GM23338 (cell line): ENCODE results near the gene HELQ. TPM values are rescaled to one million over a fixed set of nuclear protein-coding genes. Genes with fewer than 3 reads are reported as not detected.

Experiments used
- ATAC-seq: fragments of 200-7000 bp; cut with Tn5 transposase; 3 replicates; pipeline ENCODE4 v1.9.1; 2020
- DNase-seq: peaks from one replicate; pipeline ENCODE4 v3.0.0-alpha.2; 2015; ENCODE audit warnings: low spot score
- H2AFZ ChIP-seq: fragments of 200-600 bp; sonication (generic); 2 replicates; pipeline ENCODE4 v1.8.0; 2016; ENCODE audit warnings: antibody characterized with exemption, mild to moderate bottlenecking, moderate library complexity
- H3F3A ChIP-seq: fragments of 200-600 bp; sonication (generic); replicated peaks from 2 replicates; pipeline ENCODE4 v1.8.0; 2017; ENCODE audit warnings: antibody characterized with exemption, mixed run types, low read depth
- H3K27ac ChIP-seq: fragments of 200-600 bp; sonication (generic); 2 replicates; pipeline ENCODE4 v1.6.1; 2016; ENCODE audit warnings: low read depth
- H3K27me3 ChIP-seq: fragments of 200-600 bp; sonication (generic); 2 replicates; pipeline ENCODE4 v1.8.0; 2016; ENCODE audit warnings: mild to moderate bottlenecking, mixed run types, moderate library complexity; ENCODE audit not compliant: insufficient read depth
- H3K36me3 ChIP-seq: fragments of 200-600 bp; sonication (generic); 2 replicates; pipeline ENCODE4 v1.8.0; 2016; ENCODE audit warnings: mild to moderate bottlenecking; ENCODE audit not compliant: insufficient read depth
- H3K4me1 ChIP-seq: fragments of 200-600 bp; sonication (generic); 2 replicates; pipeline ENCODE4 v1.8.0; 2016; ENCODE audit warnings: mild to moderate bottlenecking, moderate library complexity; ENCODE audit not compliant: insufficient read depth
- H3K4me2 ChIP-seq: fragments of 200-600 bp; sonication (generic); 2 replicates; pipeline ENCODE4 v1.7.1; 2017; ENCODE audit warnings: mixed run types
- H3K4me3 ChIP-seq: fragments of 200-600 bp; sonication (generic); 2 replicates; pipeline ENCODE4 v1.6.1; 2016; ENCODE audit warnings: mixed run types
- H3K79me2 ChIP-seq: fragments of 200-600 bp; sonication (generic); replicated peaks from 2 replicates; pipeline ENCODE4 v1.8.0; 2017; ENCODE audit warnings: mild to moderate bottlenecking; ENCODE audit not compliant: insufficient read depth
- H3K9me2 ChIP-seq: fragments of 200-600 bp; sonication (generic); 2 replicates; pipeline ENCODE4 v1.8.0; 2017; ENCODE audit not compliant: insufficient read depth
- H4K20me1 ChIP-seq: fragments of 200-600 bp; sonication (generic); replicated peaks from 2 replicates; pipeline ENCODE4 v1.8.0; 2017; ENCODE audit warnings: mild to moderate bottlenecking; ENCODE audit not compliant: insufficient read depth
- H3K27ac Mint-ChIP-seq: 2 replicates; pipeline ENCODE4 v1.8.0; 2020; ENCODE audit warnings: inconsistent platforms, mild to moderate bottlenecking, moderate library complexity, mixed read lengths
- H3K27me3 Mint-ChIP-seq: 3 replicates; pipeline ENCODE4 v1.8.0; 2022; ENCODE audit warnings: low read depth, mild to moderate bottlenecking, moderate library complexity, mixed read lengths, inconsistent platforms; ENCODE audit not compliant: insufficient read depth, poor library complexity
- H3K36me3 Mint-ChIP-seq: 3 replicates; pipeline ENCODE4 v1.8.0; 2021; ENCODE audit warnings: low read depth, mild to moderate bottlenecking, inconsistent platforms, moderate library complexity, mixed read lengths
- H3K4me1 Mint-ChIP-seq: 3 replicates; pipeline ENCODE4 v1.8.0; 2020; ENCODE audit warnings: mild to moderate bottlenecking, inconsistent platforms, mixed read lengths
- H3K4me3 Mint-ChIP-seq: 3 replicates; pipeline ENCODE4 v1.8.0; 2021; ENCODE audit warnings: moderate library complexity, mild to moderate bottlenecking, inconsistent platforms, mixed read lengths
- H3K9me3 Mint-ChIP-seq: 3 replicates; pipeline ENCODE4 v1.8.0; 2020; ENCODE audit warnings: moderate library complexity, mild to moderate bottlenecking, inconsistent platforms, mixed read lengths
- EZH2phosphoT487 ChIP-seq: fragments of 200-600 bp; sonication (generic); IDR thresholded peaks from one replicate; pipeline ENCODE4 v1.8.1; 2018; ENCODE audit warnings: antibody characterized with exemption; ENCODE audit not compliant: unreplicated experiment
- JUNB ChIP-seq: IDR thresholded peaks from one replicate; pipeline ENCODE4 v1.6.1; 2016; ENCODE audit warnings: antibody characterized with exemption; ENCODE audit not compliant: unreplicated experiment
- NANOG ChIP-seq: IDR thresholded peaks from 2 replicates; pipeline ENCODE4 v1.6.1; 2016; ENCODE audit warnings: antibody characterized with exemption, borderline replicate concordance
- POLR2AphosphoS5 ChIP-seq: IDR thresholded peaks from 2 replicates; pipeline ENCODE4 v1.6.1; 2016; ENCODE audit warnings: antibody characterized with exemption, low read depth
- polyA plus RNA-seq: library from polyadenylated mRNA; unstranded; fragments of >200 nt; fragmentation: Nextera tagmentation; extraction: Ambion mirVana; gene quantifications from 2 replicates; pipeline ENCODE4 v1.2.1, GENCODE V29; 2016
- total RNA-seq: library from RNA; depleted of rRNA; stranded (reverse); fragments of >200 nt; shearing (Covaris generic); gene quantifications from 2 replicates; pipeline ENCODE4 v1.2.3, GENCODE V29; 2014
- TF ChIP-seq, protein P1 (sequence below), 2 experiments: fragments of 200-600 bp in 1 of 2; sonication (generic) in 1 of 2; conservative IDR thresholded peaks; 2 replicates each; pipeline versions ENCODE4 v1.5.1 to v1.6.1; 2016 to 2017; ENCODE audit warnings: antibody characterized with exemption in 2 of 2, low read depth in 2 of 2, mild to moderate bottlenecking in 2 of 2, moderate library complexity in 1 of 2

The HELQ gene
- total and polyA plus RNA-seq, 2 experiments from 2014 or later: 6.8 to 8.1 TPM

DNA sequence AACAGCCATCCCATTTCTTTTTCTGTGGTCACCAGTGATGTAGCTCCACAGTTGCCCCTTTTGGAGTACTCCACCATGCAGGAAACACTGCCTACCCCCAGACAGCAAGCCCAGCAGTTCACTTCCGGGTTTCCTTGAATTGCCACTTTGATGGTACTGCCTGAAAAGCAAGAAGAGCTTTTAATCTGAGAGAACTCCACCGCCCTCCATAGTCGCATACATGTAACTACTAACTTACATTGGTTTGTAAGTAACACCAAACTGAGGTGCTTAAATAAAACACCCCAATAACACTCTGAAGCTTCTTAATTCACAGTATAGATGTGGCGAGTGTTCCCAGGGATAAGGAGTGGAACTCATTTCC, 67.3 kb downstream of the HELQ start:
- H3K4me1 ChIP-seq: peaks cover 41% of the 10 kb centered on the region
- Mint-ChIP-seq H3K9me3 (0 out of 3 replicates have a peak, but pooled peaks cover 6% of the 10 kb centered on the region), H3K4me1 (peaks cover 49% of the 10 kb centered on the region), H3K27me3 (peaks cover 39% of the 10 kb centered on the region), H3K27ac (no peak overlapping the region), H3K36me3 (no peaks in the 10 kb centered on the region; the same call in 2 of the 3 replicates), H3K4me3 (no peak overlapping the region)
- no peaks in the 10 kb centered on the region for H4K20me1 ChIP-seq
- peaks cover 4% of the 10 kb centered on the region; the same call in 1 of the 2 replicates for H3F3A ChIP-seq
- no peak overlapping the region for H3K27ac ChIP-seq
- peaks cover 48% of the 10 kb centered on the region for H3K27me3 ChIP-seq
- H3K79me2 ChIP-seq: no peaks in the 10 kb centered on the region
- H3K9me2 ChIP-seq: no peaks in the 10 kb centered on the region
- no peaks in the 10 kb centered on the region for H3K36me3 ChIP-seq
- ATAC-seq (no peak), DNase-seq (peak; percentile 40)
- no peak overlapping the region for H3K4me3 ChIP-seq
- H3K4me2 ChIP-seq: no peak overlapping the region
- no peak overlapping the region for H2AFZ ChIP-seq
- no peak for TF ChIP-seq EZH2phosphoT487
- TF ChIP-seq, protein P1, sequence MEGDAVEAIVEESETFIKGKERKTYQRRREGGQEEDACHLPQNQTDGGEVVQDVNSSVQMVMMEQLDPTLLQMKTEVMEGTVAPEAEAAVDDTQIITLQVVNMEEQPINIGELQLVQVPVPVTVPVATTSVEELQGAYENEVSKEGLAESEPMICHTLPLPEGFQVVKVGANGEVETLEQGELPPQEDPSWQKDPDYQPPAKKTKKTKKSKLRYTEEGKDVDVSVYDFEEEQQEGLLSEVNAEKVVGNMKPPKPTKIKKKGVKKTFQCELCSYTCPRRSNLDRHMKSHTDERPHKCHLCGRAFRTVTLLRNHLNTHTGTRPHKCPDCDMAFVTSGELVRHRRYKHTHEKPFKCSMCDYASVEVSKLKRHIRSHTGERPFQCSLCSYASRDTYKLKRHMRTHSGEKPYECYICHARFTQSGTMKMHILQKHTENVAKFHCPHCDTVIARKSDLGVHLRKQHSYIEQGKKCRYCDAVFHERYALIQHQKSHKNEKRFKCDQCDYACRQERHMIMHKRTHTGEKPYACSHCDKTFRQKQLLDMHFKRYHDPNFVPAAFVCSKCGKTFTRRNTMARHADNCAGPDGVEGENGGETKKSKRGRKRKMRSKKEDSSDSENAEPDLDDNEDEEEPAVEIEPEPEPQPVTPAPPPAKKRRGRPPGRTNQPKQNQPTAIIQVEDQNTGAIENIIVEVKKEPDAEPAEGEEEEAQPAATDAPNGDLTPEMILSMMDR (conservative IDR thresholded peaks at IDR 0.05; ENCODE audit: low read depth in 2 of 2): peak; percentile 29; a peak in 2 of 4 replicates

DNA sequence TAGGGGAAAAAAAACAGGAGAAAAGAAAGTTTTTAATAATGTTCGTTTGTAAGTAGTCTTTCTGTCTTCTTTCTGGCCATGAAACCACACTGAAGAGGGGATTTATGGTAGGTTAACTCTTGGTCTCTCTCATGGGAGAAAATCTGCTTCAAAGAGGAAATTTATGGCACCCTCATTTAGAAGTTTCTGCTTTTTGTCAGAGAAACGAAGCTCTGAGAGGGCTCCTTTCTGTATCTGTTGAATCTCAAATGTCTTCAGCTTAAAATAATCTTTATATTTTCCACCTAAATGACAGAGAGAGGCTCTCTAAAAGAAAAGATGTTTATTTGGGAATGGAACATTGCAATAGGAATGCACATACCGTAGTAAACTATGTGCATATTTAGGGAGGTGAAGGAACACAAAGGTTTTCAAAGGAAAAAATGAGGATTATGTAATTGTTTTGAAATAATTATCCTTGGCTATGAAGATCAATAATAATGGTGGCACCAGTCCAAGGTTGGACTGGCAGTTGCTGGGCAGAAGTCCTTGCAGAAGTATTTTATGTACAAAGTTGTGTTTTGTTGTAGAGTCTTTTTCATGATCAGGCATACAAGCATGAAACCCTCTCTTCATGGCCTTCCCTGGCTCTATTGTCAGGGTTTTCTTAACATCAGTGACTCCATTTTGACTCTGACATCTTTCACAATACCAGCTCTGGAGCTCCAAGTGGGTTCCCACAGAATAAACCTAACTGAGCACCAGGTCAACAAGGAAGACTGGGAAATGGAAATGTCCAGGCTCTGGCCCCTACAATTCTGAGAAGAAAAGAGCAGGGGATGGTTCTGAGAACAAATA, 67.9 kb downstream of the HELQ start:
- peaks cover 39% of the 10 kb centered on the region for H3K27me3 Mint-ChIP-seq
- H3K9me2 ChIP-seq: no peaks in the 10 kb centered on the region
- no peak overlapping the region for H3K4me3 Mint-ChIP-seq
- H3K27me3 ChIP-seq: peaks cover 45% of the 10 kb centered on the region
- ATAC-seq (no peak), DNase-seq (no peak)
- no peaks in the 10 kb centered on the region for H3K36me3 ChIP-seq
- 0 out of 3 replicates have a peak, but pooled peaks cover 6% of the 10 kb centered on the region for H3K9me3 Mint-ChIP-seq
- TF ChIP-seq JUNB: no peak
- TF ChIP-seq POLR2AphosphoS5: no peak
- TF ChIP-seq, protein P1 (conservative IDR thresholded peaks at IDR 0.05; ENCODE audit: low read depth in 2 of 2): no peak
- TF ChIP-seq NANOG: no peak
- no peak overlapping the region for H3K27ac Mint-ChIP-seq
- no peak overlapping the region for H3K27ac ChIP-seq
- H3K4me2 ChIP-seq: no peak overlapping the region
- H3K4me1 ChIP-seq: peaks cover 41% of the 10 kb centered on the region
- H3K79me2 ChIP-seq: no peaks in the 10 kb centered on the region
- H3K4me1 Mint-ChIP-seq: peaks cover 49% of the 10 kb centered on the region
- H3K36me3 Mint-ChIP-seq: no peaks in the 10 kb centered on the region; the same call in 2 of the 3 replicates
- H2AFZ ChIP-seq: no peak overlapping the region
- no peak overlapping the region for H3K4me3 ChIP-seq
- H4K20me1 ChIP-seq: no peaks in the 10 kb centered on the region
- peaks cover 4% of the 10 kb centered on the region; the same call in 1 of the 2 replicates for H3F3A ChIP-seq
